PC-9 (cell line): ENCODE data around the gene GLP1R. TPM values are rescaled to one million over a fixed set of nuclear protein-coding genes. Genes with fewer than 3 reads are reported as not detected.

ENCODE experiments used
- BruUV-seq: library from RNA; stranded (reverse); fragments of 400-500 nt; replicated peaks from 2 replicates; lab custom pipeline; 2021; lab: Mats Ljungman, UMichigan
- CTCF ChIA-PET: fragments of 300-600 bp; sonication (Branson Sonifier 250); formaldehyde crosslinking; loops from one replicate; lab custom pipeline; 2022; ENCODE audit warnings: antibody characterized with exemption; lab: Charles Lee
- POLR2A ChIA-PET: fragments of 300-600 bp; sonication (Branson Sonifier 250); formaldehyde crosslinking; loops from one replicate; lab custom pipeline; 2022; ENCODE audit warnings: antibody characterized with exemption; ENCODE audit not compliant: unreplicated experiment; lab: Charles Lee
- DNase-seq, 2 experiments: peaks; one replicate each; pipeline versions ENCODE4 v3.0.0 to v3.0.0-alpha.2; 2015 to 2022; ENCODE audit warnings: mixed read lengths in 1 of 2
- H2AFZ ChIP-seq: fragments of 200-600 bp; sonication (generic); 2 replicates; pipeline ENCODE4 v1.8.1; 2017; ENCODE audit warnings: antibody characterized with exemption
- H3F3A ChIP-seq: fragments of 200-600 bp; sonication (generic); 2 replicates; pipeline ENCODE4 v1.8.1; 2017; ENCODE audit warnings: antibody characterized with exemption, mild to moderate bottlenecking, low read depth; ENCODE audit not compliant: insufficient read depth
- H3K27ac ChIP-seq: fragments of 200-600 bp; sonication (generic); 2 replicates; pipeline ENCODE4 v1.6.1; 2016; ENCODE audit warnings: mixed run types
- H3K27me3 ChIP-seq: fragments of 200-600 bp; sonication (generic); 2 replicates; pipeline ENCODE4 v1.6.1; 2016; ENCODE audit warnings: low read depth, mixed run types; ENCODE audit not compliant: insufficient read depth
- H3K36me3 ChIP-seq: fragments of 200-600 bp; sonication (generic); 2 replicates; pipeline ENCODE4 v1.6.1; 2016; ENCODE audit warnings: low read depth, mixed run types
- H3K4me1 ChIP-seq: fragments of 200-600 bp; sonication (generic); replicated peaks from 2 replicates; pipeline ENCODE4 v1.6.1; 2016; ENCODE audit warnings: mixed run types; ENCODE audit not compliant: insufficient read depth
- H3K4me2 ChIP-seq: fragments of 200-600 bp; sonication (generic); 2 replicates; pipeline ENCODE4 v1.6.1; 2017; ENCODE audit warnings: mixed run types
- H3K4me3 ChIP-seq: fragments of 200-600 bp; sonication (generic); 2 replicates; pipeline ENCODE4 v1.6.1; 2016; ENCODE audit warnings: mixed run types
- H3K79me2 ChIP-seq: fragments of 200-600 bp; sonication (generic); 2 replicates; pipeline ENCODE4 v1.6.1; 2017; ENCODE audit warnings: low read depth, mixed run types
- H3K9me2 ChIP-seq: fragments of 200-600 bp; sonication (generic); 2 replicates; pipeline ENCODE4 v1.8.1; 2017; ENCODE audit warnings: mild to moderate bottlenecking; ENCODE audit not compliant: insufficient read depth
- H3K9me3 ChIP-seq: fragments of 200-600 bp; sonication (generic); 2 replicates; pipeline ENCODE4 v1.8.1; 2016; ENCODE audit warnings: low read depth; ENCODE audit not compliant: insufficient read depth
- H4K20me1 ChIP-seq: fragments of 200-600 bp; sonication (generic); 2 replicates; pipeline ENCODE4 v1.8.1; 2017; ENCODE audit not compliant: insufficient read depth
- CTCF ChIP-seq: fragments of 200-600 bp; sonication (generic); conservative IDR thresholded peaks from 2 replicates; pipeline ENCODE4 v1.6.1; 2017; ENCODE audit warnings: mixed run types, antibody characterized with exemption, mild to moderate bottlenecking, moderate library complexity
- EZH2 ChIP-seq: fragments of 200-600 bp; sonication (generic); IDR thresholded peaks from 2 replicates; pipeline ENCODE4 v1.8.0; 2017; ENCODE audit warnings: antibody characterized with exemption, low read depth
- intact Hi-C: fragments of 100-400 bp; cut with micrococcal nuclease; formaldehyde crosslinking; loops from one replicate; pipeline ENCODE4 v1.10.0; 2022; ENCODE audit not compliant: unreplicated experiment
- total RNA-seq: library from RNA; stranded (reverse); gene quantifications from 2 replicates; pipeline ENCODE4 v1.2.3, GENCODE V29; 2021

The GLP1R gene
- total RNA-seq, 1 experiment from 2014 or later, result not detected

GRCh38 chr6:39063526-39063925, 14.9 kb downstream of the GLP1R start:
- no TSS peak for BruUV-seq
- CTCF ChIA-PET, result no interaction called here
- Histone ChIP-seq H3K27me3 (peaks cover 97% of the 10 kb centered on the region), H3K4me1 (no peaks in the 10 kb centered on the region), H3K9me2 (no peaks in the 10 kb centered on the region), H3K79me2 (no peaks in the 10 kb centered on the region), H3F3A (no peaks in the 10 kb centered on the region), H3K36me3 (no peaks in the 10 kb centered on the region), H4K20me1 (no peaks in the 10 kb centered on the region), H3K27ac (no peak overlapping the region), H3K4me2 (no peak overlapping the region), H3K4me3 (no peak overlapping the region), H3K9me3 (no peaks in the 10 kb centered on the region), H2AFZ (no peak overlapping the region)
- TF ChIP-seq CTCF (no peak), EZH2 (no peak)
- DNase-seq, result no peak
- intact Hi-C loops, result no loop called here
- POLR2A ChIA-PET, result no interaction called here

GRCh38 chr6:39065561-39065960, 17.0 kb downstream of the GLP1R start:
- Histone ChIP-seq H3K4me1 (no peaks in the 10 kb centered on the region), H3K9me3 (no peaks in the 10 kb centered on the region), H3K27ac (no peak overlapping the region), H3K27me3 (peaks cover 97% of the 10 kb centered on the region), H3F3A (no peaks in the 10 kb centered on the region), H3K36me3 (no peaks in the 10 kb centered on the region), H3K79me2 (no peaks in the 10 kb centered on the region), H2AFZ (no peak overlapping the region), H3K9me2 (no peaks in the 10 kb centered on the region), H3K4me2 (no peak overlapping the region), H4K20me1 (no peaks in the 10 kb centered on the region), H3K4me3 (no peak overlapping the region)
- no peak for DNase-seq
- CTCF ChIA-PET, result no interaction called here
- intact Hi-C loops, result no loop called here
- no TSS peak for BruUV-seq
- POLR2A ChIA-PET, result no interaction called here
- TF ChIP-seq CTCF (no peak), EZH2 (no peak)

- intact Hi-C loops, result no loop called here
- no peak overlapping the region for H3K4me2 ChIP-seq
- peaks cover 97% of the 10 kb centered on the region for H3K27me3 ChIP-seq
- no TSS peak for BruUV-seq
- POLR2A ChIA-PET, result no interaction called here
- no peak overlapping the region for H2AFZ ChIP-seq
- CTCF ChIA-PET, result no interaction called here
- no peaks in the 10 kb centered on the region for H3K9me3 ChIP-seq
- H3K4me1 ChIP-seq, result no peaks in the 10 kb centered on the region
- no peak overlapping the region for H3K4me3 ChIP-seq
- no peaks in the 10 kb centered on the region for H3K79me2 ChIP-seq
- H3F3A ChIP-seq, result no peaks in the 10 kb centered on the region
- no peak for DNase-seq
- no peaks in the 10 kb centered on the region for H4K20me1 ChIP-seq
- H3K9me2 ChIP-seq, result no peaks in the 10 kb centered on the region
- no peaks in the 10 kb centered on the region for H3K36me3 ChIP-seq
- H3K27ac ChIP-seq, result no peak overlapping the region
- TF ChIP-seq CTCF (no peak), EZH2 (no peak)
Observed at GRCh38 chr6:39068391-39068790, 19.8 kb downstream of the GLP1R start.
